Stimulated activated CD8-positive, alpha-beta memory T cell treated with anti-CD3 and anti-CD28 coated beads, Interleukin-7, amount 100 ng/mL, for 48 hours (primary cell): Measurements from ENCODE around the gene PPT1.

Experiments
- DNase-seq, 2 donors: peaks; one replicate each; pipeline ENCODE4 v3.0.0-alpha.2; 2020; ENCODE audit warnings: low read depth in 1 of 2; ENCODE audit errors: extremely low read depth in 1 of 2

Gene PPT1

DNA sequence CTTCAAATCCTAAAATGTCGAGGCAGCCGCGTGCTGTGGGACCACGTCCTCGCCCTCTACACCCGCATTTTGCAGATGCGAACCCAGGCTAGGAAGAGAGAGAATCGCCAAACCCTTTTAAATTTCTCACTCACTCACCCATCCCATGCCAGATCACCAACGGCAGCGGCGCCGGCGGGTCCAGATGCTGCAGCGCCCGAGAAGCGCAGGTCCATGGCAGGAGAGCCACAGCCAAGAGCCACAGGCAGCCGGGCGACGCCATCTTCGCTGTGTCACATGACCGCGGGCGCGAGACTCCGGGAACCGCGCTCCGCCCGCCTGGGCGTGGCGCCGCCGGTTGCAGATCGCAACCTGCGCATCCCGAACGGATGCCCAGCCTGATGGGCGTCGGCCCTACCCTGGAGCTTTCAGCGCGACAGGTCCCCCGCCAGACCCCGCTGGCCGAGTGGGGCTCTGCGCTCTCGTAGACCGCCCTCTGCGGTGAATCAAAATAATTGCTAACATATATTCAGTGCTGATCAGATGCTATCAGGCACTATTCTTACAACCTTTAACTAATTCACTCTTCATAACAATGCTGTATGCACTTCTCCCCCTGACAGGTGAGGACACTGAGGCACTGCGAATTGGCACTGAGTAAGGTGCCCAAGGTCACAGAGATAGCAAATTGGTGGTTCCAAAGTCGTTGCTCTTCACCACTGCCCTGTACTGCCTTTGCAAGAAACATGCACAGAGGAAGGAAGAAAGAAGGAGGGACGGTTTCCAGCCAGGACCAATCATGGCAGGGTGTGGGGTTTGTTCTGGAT, at the start of gene PPT1:
PPT1 (minus strand) TSS at position 276 of the 806 bp plus-strand sequence; CDS start at position 262, 14 bp downstream.
- DNase-seq = peak; percentile 55 to 62

DNA sequence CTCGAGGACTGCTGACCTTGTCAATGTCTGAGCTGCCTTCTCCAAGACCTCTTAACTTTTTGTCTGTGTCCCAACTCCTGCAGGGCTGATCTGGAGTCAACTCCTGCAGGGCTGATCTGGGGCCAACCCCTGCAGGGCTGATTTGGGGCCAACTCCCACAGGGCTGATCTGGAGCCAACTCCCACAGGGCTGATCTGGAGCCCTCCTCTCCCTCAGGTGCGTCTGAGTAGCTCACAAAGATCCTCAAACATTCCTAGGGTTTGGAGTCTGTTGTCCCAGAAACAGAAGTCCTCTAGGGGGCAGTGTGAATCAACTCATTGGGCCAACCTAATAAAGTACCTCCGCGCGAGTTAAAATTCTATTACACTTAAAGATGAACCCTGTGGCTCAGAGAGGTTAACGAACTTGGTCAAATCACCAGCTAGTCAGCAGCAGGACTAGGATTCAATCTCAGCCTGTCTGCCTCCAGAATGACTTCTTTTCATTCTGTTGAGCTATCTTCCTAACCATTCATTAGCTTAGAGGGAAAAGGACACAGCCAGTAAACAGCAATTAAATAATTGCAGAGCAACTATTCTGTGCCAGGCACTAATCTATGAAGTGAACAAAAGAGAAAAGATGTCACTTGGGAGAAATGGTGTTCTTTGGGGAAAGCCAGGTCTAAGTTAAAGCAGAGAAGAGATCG, 47.0 kb upstream of the PPT1 start:
- peak; percentile 9 to 22 for DNase-seq

DNA sequence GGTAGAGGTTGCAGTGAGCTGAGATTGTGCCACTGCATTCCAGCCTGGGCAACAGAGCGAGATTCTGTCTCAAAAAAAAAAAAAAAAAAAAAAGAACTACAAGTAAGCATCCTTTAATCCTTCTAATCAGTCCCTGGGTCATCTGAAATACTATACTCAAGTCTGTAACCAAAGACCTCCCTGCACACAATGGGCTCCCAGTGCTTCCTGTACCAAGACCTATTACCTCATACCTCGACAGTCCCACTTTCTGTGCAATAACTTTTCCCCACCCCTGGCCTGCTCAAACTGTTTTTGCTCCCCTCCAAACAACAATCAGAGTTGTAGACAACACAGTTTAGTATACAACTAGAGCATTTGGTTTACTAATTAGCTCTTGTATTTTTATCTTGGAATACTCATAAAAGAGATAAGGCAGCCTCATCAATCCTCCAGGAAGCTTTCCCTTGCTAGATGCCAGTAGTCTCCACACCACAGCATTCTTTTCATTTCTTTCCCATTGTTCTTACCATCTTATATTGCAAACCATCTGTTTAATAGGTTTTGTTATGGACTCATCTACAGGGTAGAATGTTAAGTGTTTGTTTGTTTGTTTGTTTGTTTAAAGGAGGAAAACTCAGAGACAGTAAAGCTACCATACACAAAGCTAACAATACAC, 45.0 kb upstream of the PPT1 start:
- DNase-seq = no peak

DNA sequence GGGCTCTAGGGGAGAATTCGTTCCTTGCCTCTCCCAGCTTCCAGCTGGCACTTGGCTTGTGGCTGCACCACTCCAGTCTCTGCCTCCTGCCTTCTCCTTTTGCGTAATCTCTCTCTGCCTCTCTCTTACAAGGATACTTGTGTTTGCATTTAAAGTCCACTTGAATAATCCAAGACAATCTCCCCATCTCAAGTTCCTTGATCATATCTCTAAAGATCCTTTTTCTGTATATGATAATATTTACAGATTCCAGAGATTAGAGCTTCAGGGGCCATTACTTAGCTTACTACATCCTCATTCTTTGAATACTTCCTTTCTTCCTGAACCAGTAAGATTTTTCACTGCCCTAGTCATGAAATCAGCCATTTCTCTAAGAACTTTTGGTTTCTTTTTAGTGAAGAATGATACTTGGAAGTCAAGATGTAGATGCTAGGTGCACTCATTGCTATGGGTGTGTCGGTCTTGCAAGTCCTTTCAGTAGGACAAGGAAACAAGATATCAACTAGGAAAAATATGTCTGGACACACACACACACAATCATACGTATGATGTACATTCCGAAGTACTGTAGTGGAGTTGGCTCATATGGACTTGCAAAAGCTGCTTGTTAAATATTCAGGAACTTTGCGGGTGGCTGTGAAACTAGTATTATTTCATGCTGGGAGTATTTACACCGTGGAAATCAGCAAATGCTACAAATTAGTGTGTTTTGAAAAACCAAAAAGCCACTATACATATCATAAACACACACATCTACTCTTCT, 43.3 kb upstream of the PPT1 start:
- no peak for DNase-seq

DNA sequence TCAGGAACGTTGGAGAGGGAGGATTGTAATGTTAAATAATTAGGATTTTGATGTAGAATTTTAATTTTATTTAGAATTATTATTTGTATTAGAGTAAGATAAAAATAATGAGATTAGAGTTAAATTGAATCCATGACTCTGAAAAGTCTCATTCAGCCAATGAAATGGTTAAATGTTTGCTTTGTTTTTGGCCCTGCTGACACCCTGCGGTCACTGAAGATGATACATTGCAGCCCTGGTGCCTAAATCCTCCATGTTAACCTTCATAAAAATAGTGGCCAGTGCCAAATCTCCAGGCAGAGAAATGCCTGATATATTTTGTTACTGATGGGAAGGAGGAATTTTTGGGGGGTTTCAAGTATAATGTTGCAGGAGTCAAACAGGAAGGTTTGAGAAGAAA, 36.8 kb upstream of the PPT1 start:
- DNase-seq = no peak

DNA sequence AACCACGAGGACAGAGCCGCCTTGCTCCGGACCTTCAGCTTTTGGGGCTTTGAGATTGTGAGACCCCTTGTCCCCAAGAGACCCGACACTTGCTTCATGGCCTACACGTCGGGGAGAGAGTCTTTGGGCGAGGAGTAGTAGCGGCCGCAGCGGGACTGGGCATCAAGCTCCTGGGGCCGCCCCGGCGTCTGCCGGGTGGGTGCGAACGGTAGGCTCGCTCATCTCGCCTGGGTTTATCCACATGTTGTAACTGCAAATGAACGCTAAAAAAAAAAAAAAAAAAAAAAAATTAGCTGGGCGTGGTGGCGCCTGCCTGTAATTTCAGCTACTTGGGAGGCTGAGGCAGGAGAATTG, 36.2 kb upstream of the PPT1 start:
- no peak for DNase-seq

DNA sequence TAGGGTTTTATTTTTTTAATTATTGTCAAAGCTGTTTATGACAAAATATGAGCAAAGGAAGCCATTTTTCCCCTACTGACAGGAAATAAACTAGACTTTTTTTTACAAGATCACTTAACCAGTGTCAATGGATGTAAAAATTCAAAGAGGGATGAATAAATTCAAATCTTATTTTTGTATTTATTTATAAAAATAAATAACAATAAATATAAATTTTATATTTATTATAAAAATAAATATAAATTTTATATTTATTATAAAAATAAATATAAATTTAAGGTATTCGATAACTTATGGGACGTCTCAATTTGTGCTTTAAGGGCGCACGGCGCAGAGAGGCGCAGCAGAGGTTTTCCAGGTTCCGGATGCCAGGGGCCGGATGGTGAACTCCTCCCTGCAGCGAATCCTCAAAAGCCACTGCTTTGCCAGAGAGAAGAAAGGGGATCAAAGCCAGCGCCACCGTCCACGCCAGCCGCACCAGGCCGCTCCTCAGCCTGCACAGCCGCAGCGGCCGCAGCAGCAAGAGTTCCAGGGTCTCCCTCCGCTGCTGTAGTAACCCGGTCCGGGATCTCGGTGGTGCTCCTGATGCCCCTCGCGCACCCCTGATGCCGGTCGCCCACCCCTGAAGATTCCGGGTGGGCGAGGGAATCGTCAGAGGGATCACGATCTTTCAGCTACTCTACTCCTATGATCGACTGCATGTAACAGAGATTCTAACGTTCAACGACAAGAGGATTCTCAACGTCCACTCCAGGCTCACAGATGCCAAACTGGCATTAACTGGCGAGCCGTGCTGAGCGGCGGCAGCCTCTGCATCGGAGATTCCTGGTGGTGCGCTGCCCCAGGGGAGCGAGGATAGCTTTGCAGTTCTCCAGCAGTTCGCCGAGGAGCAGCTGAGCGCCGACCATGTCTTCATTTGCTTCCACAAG, 35.6 kb upstream of the PPT1 start:
- no peak for DNase-seq

DNA sequence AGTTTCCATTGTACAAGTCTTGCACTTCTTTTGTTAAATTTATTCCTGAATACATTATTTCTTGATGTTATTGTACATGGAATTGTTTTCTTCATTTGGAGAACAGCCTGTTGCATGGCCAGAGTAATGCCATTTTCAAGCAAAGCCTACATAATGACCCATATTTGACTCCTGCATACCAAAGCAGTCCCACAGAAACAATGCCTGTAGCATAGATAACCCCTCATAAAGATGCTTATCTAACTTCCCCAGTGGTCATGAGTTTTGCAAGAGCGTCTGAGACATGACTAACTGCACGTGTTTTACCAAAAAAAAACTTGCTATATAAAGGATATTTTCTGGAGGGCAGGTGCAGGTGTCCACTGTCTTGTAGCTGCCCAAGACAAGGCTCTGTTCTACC, 33.8 kb upstream of the PPT1 start:
- DNase-seq = no peak

DNA sequence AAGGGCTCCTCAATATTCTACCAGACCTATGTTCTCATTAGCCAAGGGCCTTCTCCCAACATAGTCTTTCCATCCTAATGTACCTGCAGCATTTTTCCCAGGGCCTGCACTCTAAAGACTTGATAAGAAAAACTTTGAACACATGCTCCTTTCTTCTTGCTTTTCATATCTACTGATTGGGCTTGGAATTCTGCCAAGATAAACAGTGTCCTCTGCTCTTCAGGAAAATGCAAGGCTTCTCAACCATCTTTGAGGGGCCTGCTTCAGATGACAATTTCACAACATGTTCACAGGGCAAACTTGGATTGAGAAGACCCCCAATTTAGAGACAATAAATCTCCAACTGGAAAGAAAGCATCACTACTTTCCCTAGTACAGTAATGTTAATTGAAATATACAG, 25.8 kb upstream of the PPT1 start:
- DNase-seq = no peak

DNA sequence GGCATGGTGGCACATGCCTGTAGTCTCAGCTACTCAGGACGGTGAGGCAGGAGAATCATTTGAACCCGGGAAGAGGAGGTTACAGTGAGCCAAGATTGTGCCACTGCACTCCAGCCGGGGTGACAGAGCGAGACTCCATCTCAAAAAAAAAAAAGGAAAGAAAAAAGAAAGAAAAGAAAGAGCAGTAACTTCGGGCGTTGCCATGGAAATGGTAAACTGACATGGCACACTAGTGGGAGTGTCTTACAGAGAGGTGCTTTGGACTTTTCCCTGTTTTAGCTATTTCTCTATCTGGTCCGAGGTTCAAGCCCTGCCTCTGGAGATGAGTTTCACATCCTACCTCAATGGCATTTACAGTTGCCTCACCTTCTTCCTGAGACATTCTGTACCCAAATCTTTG, 23.1 kb upstream of the PPT1 start:
- DNase-seq = no peak

DNA sequence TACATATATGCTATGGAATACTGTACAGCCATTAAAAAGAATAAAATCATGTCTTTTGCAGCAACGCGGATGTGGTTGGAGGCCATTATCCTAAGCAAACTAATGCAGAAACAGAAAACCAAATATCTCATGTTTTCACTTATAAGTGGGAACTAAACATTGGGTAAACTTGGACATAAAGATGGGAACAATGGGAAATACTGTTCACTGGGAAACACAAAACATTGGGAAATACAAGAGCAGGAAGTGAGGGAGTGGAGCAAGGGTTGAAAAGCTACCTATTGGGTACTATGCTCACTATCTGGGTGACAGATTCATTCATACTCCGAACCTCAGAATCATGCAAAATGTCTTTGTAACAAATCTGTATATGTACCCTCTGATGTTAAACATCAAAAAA, 17.3 kb upstream of the PPT1 start:
- DNase-seq = no peak

DNA sequence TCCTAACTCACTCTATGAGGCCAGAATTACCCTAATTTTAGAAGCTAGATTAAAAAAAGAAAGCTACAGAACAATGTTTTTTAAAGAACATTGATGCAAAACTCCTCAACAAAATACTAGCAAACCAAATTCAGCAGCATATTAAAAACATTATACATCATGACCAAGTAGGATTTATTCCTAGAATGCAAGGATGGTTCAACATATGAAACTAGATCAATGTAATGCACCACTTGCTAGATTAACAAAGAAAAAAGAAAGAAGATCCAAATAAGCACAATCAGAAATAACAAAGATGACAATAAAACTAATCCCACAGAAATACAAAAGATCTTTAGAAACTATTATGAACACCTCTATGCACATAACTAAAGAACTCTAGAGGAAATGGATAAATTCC, 13.3 kb upstream of the PPT1 start:
- no peak for DNase-seq

DNA sequence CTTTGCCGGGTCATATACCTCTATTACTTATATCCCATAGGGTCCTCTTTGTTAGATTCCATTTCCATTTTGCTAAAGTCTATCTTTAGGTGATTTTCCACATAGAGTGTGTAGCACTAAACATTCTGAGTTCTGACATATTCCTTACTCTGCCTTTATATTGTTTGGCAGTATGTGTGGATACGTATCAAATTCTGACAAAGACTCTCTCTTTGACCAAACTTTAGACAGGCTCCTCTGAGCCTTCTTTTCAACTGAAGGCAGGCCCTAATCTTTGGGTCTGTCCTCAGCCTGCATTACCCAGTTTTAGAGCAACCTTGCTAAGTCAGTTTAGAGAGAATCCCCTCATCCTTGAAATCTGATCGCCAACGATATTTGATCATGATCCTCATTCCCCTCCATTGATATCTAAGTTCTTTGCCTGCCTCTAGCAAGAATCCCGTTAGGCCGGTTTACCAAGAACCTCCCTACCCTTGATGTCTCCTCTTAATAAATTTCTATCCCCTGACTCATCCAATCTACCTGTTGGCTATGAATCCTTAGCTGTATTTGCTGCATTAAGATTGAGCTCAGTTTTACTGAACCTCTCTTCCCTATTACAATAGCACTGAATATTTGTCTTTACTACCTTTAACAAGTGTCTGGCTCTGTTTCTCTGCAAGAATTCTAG, 10.4 kb upstream of the PPT1 start:
- no peak for DNase-seq

DNA sequence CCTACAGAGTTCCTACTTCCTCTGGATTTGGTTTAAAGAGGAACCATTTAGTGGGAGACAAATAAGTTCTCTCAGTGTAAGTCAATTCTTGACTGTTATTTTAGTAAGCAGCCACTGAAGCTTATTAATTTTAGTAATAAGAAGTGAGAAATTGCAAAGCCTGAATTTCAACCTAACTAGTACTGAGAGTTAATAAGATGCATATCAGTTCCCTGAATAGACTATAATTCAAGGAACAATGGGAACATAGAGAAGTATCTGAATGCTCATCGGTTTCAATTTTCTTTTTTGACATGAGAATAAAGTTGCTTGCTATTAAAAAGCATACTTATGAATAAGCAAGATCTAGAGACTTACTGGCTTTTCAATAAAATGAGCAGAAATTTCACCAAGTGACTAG, 8.0 kb upstream of the PPT1 start:
- no peak for DNase-seq

DNA sequence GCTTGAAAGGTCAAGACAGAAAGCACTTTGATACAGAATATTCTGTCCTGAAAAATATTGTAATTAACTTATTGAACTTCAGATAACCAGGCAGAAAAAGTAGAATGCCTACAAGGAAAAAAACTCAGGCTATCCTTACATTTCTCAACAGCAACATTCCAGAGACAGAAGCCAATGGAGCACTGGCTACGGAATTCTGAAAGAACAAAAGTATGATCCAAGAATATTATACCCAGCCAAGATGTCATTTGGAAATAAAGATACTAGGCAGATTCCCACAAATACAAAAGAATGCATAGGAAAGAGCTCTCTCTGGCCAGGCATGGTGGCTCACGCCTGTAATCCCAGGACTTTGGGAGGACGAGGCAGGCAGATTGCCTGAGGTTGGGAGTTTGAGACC, 5.8 kb upstream of the PPT1 start:
- DNase-seq = no peak

DNA sequence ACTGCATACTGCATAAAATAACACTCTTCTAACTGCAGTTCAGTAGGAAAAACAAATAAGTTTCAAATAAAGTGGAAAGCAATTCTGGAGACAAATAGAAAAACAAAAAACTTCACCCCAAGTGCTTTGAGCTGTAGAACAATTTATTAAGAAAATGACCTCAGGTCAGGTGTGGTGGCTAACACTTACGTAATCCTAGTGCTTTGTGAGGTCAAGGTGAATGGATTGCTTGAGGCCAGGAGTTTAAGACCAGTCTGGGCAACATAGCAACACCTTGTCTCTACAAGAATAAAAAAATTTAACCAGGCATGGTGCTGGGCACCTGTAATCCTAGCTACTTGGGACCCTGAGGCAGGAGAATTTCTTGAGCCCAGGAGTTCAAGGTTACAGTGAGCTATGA, 5.0 kb upstream of the PPT1 start:
- DNase-seq = no peak

DNA sequence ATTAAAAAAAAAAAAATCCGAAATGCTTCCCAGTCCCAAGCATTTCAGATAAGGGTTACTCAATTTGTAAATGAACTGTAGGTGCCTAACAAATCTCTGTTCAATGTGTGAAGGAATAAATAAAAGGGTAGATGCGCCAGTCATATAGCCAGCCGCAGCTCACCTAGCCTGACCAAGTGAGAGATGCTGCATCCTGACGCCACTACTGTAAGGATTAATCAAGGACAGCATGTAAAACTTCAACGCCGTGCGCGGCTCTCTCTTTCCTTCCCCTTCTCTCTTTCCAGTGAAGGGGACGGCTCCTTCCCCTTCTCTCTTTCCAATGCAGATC, 441 bp downstream of the PPT1 start:
- peak in 1 of 2 donors; percentile 1 for DNase-seq

DNA sequence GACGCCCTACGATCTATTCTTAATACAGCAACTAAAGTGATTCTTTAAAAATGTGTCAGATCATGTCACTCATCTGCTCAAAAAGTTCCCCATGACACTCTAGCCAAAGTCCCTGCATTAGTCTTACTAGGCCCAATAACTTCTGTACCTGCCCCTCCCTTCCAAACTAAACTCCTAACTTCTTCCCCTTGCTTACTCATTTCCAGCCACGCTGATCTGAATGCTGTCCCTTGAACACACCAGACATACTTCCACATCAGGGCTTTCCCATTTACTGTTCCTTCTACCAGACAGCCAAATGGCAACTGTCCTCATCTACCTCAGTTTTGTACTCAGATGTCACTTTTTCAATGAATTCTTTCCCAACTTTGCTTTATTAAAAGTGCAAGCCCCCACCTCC, 1.2 kb downstream of the PPT1 start:
- no peak for DNase-seq

DNA sequence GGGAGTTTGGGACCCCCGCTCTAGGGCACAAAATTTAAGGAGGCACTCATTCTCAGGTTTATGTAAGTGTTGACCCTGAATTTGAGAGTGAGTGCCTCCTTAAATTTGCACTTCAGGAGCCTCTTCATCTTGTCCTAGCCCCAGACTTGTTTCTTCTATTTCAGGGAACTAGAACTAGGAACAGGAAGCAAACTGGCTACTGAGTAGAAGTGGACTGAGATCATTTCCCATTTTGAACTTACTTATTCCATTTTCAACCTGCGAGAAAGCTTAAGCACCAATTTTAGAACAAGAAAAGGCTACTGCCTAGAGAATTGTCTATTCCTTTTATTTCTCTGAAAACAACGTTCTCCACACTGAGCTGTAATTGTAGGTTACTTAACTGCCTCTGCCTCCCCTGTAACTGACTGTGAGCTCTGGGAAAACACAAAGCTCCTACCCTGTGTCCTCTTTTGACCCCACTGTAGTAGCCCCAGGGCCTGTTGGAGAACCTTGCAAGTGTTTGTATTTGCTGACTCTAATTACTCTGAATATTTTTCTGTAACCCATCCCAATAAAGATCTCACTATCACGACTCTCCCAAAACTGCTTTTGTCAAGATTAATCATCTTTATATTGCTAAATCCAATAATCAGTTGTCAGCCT, 2.5 kb downstream of the PPT1 start:
- DNase-seq = no peak
